Measurements from ENCODE around the gene SRSF8.
"Not testable (repeated sequence)": the region's sequence is repeated elsewhere in the genome, so short reads cannot be mapped to it uniquely, and the experiment has no call there.

The SRSF8 gene

DNA sequence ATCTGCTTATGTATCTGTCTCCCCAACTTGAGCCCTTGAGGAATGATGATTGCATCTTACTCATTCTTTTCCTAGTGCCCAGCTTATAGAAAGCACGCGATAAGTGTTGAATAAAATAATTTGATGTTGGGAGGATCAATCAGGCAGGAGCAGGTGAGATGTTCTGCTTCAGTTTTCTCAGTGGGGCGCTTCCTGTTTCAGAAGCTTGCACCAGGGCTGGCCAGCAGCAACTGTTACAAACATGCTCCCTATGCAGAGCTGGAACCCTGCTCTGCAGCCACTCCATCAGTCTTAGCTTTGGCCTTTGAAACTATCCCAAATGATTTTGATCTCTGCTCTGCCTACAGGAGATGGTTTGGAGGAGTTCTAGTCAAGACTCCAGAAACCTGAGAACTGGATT lies 26.8 kb downstream of the SRSF8 start:
- no peak for DNase-seq (ENCODE audit: low read depth in 1 of 2, low spot score in 1 of 2)

GRCh38 chr11:95095858-95096587 lies 29.3 kb downstream of the SRSF8 start:
- no peak for DNase-seq (ENCODE audit: low read depth in 1 of 2, low spot score in 1 of 2)

- DNase-seq (ENCODE audit: low read depth in 1 of 2, low spot score in 1 of 2), result no peak
Observed at GRCh38 chr11:95097209-95097608, 30.5 kb downstream of the SRSF8 start.

GRCh38 chr11:95098826-95099225 lies 32.1 kb downstream of the SRSF8 start:
- DNase-seq (ENCODE audit: low read depth in 1 of 2, low spot score in 1 of 2), result no peak

DNA sequence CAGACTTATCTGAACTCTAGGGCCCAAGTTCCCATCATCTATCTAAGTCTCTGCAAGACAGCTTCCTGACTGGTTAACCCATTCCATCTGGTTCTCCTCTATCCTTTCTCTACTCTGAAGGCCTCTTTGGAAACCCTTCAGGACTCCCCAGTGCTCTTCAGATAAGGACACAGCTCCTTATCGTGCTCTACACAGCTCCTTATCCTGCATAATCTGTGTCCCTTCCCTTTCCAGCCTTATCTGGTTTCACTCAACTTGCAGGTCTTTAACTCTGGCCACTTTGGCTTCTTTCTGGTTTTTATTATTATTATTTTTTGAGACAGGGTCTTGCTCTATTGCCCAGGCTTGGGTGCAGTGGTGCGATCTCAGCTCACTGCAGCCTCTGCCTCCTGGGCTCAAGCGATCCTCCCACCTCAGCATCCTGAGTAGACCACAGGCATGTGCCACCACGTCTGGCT lies 33.5 kb downstream of the SRSF8 start:
- DNase-seq (ENCODE audit: low read depth in 1 of 2, low spot score in 1 of 2), result no peak

GRCh38 chr11:95100856-95101507 lies 34.3 kb downstream of the SRSF8 start:
- no peak for DNase-seq (ENCODE audit: low read depth in 1 of 2, low spot score in 1 of 2)

DNA sequence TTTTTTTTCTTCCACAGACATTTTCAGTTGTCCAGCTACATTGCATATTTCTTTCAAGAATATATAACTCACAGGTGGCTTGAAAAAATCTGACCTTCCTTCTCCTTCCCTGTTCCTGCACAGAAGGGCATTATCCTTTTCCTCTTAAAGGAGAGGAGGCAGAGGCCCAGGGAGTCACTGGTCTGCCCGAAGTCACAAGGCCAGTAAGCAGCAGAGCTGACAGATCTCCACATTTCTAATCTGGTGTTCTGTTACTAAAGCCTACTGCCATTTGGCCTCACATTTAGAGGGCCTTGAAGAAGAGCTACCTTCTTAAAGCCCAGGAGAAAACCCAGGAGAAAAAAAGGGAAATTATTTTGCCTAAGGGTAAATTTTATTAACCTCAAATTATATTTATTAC lies 35.2 kb downstream of the SRSF8 start:
- DNase-seq (ENCODE audit: low read depth in 1 of 2, low spot score in 1 of 2), result no peak

- DNase-seq (ENCODE audit: low read depth in 1 of 2, low spot score in 1 of 2), result no peak
Observed at GRCh38 chr11:95102733-95103132, 36.0 kb downstream of the SRSF8 start.

GRCh38 chr11:95103701-95104100 lies 37.0 kb downstream of the SRSF8 start:
- no peak for DNase-seq (ENCODE audit: low read depth in 1 of 2, low spot score in 1 of 2)

GRCh38 chr11:95104121-95104830 lies 37.6 kb downstream of the SRSF8 start:
- no peak for DNase-seq (ENCODE audit: low read depth in 1 of 2, low spot score in 1 of 2)

GRCh38 chr11:95104856-95105255 lies 38.1 kb downstream of the SRSF8 start:
- no peak for DNase-seq (ENCODE audit: low read depth in 1 of 2, low spot score in 1 of 2)

DNA sequence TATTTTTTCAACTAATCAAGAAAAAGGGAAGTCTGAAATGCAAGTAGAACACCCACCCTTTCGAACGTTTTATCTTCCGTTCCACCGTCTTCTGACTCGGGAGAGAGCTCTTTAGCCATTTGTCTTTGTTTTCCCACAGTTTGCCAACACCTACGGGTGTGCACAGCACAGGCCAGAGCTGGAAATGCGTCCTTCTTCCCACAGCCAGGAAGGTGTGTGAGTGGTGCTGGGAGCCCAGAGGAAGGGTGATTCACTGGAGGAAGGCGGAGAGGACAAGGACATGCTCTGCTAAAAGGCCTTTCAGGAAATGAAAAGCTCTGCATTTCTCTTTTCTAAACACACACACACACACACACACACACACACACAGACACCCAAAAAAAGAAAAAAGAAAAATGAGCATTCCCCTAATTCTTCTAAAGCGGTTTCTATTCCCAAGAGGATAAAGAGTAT lies 41.5 kb downstream of the SRSF8 start:
- no peak for DNase-seq (ENCODE audit: low read depth in 1 of 2, low spot score in 1 of 2)

- DNase-seq (ENCODE audit: low read depth in 1 of 2, low spot score in 1 of 2), result no peak
Observed at GRCh38 chr11:95108671-95109551, 42.2 kb downstream of the SRSF8 start.

DNA sequence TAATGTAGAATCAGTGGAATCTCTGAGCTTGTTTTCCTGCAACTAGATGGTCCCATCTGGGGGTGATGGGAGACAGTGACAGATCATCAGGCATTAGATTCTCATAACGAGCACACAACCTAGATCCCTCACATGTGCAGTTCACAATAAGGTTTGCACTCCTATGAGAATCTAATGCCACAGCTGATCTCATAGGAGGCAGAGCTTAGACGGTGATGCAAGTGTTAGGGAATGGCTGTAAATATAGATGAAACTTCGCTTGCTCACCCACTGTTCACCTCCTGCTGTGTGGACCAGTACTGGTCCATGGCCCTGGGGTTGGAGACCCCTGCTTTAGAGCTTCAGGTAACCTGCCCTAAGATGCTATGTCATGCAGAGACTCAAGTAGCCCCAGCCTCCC lies 44.8 kb downstream of the SRSF8 start:
- DNase-seq (ENCODE audit: low read depth in 1 of 2, low spot score in 1 of 2), result not testable (repeated sequence)

DNA sequence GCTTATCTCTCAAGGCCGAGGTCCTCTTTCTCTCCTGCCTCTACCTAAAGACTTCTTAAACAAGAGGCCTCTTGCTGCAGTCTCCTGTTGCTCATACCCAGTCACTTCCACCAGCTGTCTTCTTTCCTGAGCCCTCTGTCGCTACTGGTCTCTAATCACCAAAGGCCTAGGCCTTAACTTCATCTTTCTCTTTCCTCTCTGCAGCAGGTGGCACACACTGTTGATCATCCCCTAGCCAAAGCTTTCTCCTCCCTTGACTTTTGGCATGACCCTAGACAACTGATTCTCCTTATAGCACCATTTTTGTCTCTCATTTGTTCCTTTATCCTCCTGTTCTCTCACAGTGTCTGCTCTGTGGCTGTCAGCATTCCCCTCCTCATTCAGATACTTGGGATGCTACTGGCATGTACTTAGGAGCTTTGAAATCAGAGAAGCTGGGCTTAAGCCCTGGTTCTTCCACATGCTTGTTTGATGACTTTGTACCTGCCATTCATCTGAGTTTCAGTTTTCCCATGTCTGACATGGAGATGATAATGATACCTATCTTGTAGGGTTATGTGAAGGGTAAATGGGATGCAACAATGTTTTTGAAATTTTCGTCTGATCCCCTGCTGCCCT lies 45.3 kb downstream of the SRSF8 start:
- DNase-seq (ENCODE audit: low read depth in 1 of 2, low spot score in 1 of 2), result no peak

DNA sequence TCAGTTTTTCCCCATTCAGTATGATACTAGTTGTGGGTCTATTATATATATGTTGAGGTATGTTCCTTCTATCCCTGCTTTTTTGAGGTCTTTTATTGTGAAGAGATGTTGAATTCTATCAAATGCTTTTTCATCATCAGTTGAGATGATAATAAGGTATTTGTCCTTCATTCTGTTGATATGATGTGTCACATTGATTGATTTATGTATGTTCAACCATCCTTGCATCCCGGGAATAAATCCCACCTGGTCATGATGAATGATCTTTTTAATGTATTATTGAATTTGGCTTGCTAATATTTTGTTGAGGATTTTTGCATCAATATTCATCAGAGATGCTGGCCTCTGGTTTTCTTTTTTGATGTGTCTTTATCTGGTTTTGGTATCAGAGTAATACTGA lies 48.9 kb downstream of the SRSF8 start:
- DNase-seq (ENCODE audit: low read depth in 1 of 2, low spot score in 1 of 2), result no peak

GRCh38 chr11:95119361-95120060 lies 52.8 kb downstream of the SRSF8 start:
- DNase-seq (ENCODE audit: low read depth in 1 of 2, low spot score in 1 of 2), result no peak
